Stimulated activated CD8-positive, alpha-beta memory T cell treated with anti-CD3 and anti-CD28 coated beads, Interleukin-7, amount 100 ng/mL, for 24 hours (primary cell): ENCODE results near the gene COP1.
"Not testable (repeated sequence)": the region's sequence is repeated elsewhere in the genome, so short reads cannot be mapped to it uniquely, and the experiment has no call there.

Experiments used
- DNase-seq: peaks from one replicate; pipeline ENCODE4 v3.0.0-alpha.2; 2020; ENCODE audit warnings: low read depth

COP1 gene

DNA sequence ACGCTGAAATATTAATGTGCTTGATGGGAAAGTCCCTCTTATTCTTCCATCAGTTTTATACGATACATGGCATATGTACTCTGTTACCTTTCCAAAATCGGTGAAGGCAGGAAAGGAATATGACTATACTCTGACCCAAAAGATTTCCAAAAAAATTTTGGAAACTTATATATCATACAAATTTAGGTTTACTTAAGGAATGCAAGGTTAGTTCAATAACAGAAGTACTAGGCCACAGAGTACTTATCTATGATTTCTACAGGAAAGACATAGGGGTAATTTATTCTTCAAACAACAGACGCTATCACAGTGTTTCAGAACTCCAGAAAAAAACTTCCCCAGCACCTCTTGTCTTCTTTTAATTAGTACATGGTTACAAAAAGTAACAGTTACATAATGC lies 84.8 kb downstream of the COP1 start:
- DNase-seq: no peak

GRCh38 chr1:176119549-176119948 lies 87.5 kb downstream of the COP1 start:
- no peak for DNase-seq

DNA sequence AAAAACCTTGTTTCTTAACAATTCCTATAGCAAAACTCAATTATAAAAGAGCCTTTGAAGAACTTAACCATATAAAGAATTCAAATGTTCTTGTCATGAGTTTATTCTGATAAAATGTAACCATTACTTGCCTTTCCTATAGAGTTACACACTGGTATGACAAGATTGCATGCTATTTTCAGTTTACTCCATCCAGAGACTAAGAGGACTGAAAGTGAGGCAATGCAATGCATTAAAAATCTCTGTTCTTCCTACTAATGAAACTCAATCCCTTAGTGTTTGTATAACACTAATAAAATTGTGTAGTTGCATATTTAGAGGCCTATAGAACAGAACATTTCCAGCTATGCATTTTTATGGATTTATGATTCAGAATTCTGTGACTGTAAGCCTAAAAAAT lies 88.1 kb downstream of the COP1 start:
- DNase-seq: no peak

DNA sequence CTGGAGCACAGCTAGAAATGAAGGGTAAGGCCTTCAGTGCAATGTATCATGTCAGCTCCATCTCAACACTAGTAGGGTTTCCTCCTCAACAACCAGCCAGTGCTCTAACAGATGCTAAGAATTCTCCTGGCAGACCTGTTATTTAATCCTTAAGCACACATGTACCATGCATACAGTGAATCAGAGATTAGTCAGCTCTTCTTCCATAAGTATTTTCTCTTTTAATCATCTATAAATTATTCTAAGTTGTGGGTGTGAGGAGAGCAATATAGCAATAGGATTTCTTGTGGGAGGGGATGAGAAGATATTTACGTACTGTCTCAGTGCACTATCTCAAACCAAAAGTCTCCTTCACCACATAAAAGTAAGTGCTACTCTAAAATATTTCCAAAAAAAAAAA lies 95.3 kb downstream of the COP1 start:
- DNase-seq: no peak

GRCh38 chr1:176110203-176110602 lies 96.9 kb downstream of the COP1 start:
- DNase-seq: no peak

- DNase-seq: no peak
These were observed 104.2 kb downstream of the COP1 start for GRCh38 chr1:176102768-176103350.

- no peak for DNase-seq
These were observed 105.0 kb downstream of the COP1 start for GRCh38 chr1:176101951-176102642.

DNA sequence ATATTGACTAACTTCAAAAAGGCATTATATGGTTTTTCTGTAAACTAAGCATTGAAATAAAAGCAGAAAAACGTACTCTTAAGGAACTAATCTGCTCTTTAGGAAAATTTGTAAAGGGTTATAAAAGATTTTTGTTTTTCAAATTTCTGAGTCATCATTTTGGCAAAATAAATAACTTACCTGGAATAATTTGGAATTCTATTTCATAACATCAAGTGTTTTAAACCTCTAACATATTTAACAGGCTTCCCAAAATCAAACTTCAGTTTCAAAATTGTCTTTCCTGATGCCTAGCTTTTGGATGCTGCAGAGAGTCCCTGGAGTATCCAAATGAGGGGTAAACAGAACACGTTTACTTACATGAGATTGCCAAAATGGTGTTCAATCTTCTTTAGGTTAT lies 108.5 kb downstream of the COP1 start:
- DNase-seq: no peak

DNA sequence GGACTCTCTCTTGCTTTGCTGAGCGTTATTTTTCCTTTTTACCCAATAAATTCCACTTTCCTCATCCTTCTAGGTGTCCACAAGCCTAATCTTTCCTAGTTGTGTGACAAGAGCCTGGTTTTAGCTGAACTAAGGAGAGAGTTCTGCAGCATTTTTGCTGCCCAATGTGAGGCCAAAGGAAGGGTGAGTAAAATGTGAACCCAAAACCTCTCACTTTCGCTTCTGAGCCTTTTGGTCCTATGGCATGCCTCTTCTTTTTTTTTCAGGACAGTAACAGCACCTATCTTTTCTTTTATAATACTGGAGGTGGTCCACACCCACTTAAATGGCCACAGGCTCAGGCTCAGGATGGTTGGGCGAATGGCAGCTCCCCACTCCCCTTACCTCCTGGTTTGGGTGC lies 111.1 kb downstream of the COP1 start:
- DNase-seq: no peak

- DNase-seq: no peak
These were observed 116.3 kb downstream of the COP1 start for GRCh38 chr1:176090766-176091165.

- not testable (repeated sequence) for DNase-seq
These were observed 119.3 kb downstream of the COP1 start for GRCh38 chr1:176087746-176088145.

- DNase-seq: no peak
These were observed 133.4 kb downstream of the COP1 start for GRCh38 chr1:176073524-176074157.

GRCh38 chr1:176068901-176069300 lies 138.2 kb downstream of the COP1 start:
- DNase-seq: no peak

DNA sequence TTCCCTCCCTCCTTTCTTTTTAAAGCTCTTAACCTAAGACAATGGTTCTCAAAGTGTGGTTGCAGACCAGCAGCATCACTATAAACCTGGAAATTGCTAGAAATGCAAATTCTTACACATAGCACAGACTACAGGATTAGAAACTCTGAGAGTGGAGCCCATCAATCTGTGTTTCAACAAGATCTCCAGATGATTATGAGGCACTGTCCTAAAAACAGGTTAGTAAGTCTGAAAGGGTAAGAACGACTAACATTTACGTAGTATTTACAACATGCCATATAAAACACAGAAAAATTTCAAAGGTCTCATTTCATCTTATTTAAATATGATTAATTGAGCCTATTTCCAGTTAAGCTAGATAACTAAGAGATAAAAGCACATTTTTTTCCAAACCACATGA lies 138.8 kb downstream of the COP1 start:
- no peak for DNase-seq

GRCh38 chr1:176066709-176067108 lies 140.4 kb downstream of the COP1 start:
- no peak for DNase-seq

- no peak for DNase-seq
These were observed 148.4 kb downstream of the COP1 start for GRCh38 chr1:176058686-176059085.

- no peak for DNase-seq
These were observed 150.8 kb downstream of the COP1 start for GRCh38 chr1:176056312-176056711.

- no peak for DNase-seq
These were observed 151.7 kb downstream of the COP1 start for GRCh38 chr1:176055398-176055797.

DNA sequence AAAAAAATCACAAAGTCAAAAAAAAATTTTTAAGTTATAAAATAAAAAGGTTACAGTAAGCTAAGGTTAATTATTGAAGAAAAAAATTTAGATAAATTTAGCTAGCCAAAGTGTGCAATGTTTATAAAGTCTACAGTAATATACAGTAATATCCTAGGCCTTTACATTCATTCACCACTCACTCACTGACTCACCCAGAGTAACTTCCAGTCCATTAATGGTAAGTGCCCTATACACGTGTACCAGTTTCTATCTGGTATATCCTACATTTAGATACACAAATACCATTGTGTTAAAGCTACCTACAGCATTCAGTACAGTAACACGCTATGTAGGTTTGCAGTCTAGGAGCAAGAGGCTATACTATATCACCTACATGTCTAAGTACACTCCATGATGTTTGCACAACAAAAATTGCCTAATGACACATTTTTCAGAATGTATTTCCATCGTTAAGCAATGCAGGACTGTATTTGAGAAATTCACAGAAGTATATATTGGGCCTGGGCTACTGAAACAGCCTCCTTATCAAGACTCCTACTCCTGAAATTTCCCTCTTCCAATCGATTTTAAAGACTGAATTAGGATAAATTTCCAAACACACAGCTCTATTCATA lies 155.1 kb downstream of the COP1 start:
- no peak for DNase-seq

DNA sequence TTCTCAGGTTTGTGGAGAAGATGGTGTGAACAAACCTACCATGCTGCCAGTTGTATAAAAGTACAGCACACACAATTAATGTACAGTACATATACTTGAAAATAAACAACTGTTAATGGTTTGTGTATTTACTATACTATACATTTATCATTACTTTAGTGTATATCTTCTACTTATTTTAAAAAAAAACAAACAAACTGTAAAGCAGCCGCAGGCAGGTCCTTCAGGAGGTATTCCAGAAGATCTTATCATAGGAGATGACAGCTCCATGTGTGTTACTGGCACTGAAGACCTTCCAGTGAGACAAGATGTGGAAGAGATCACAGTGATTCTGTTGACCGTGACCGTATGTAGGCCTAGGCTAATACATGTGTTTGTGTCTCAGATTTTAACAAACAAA lies 155.7 kb downstream of the COP1 start:
- DNase-seq: no peak

DNA sequence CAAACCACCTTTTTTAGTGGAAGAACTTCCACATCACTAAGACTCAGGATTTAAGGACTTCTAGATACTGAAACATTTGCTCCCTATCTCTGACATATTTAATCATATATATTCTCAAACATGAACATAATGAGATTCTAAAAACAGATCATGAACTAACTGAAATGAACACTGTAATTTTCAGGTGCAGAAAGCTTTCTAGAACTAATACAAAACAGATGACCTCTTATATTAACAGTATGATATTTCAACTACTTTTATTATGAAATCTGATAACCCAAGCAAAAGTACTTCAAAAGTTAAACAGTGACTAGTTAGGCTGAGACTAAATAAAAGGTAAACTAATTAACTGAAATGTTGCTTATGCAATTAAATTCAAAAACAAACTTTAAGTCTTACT lies 157.5 kb downstream of the COP1 start:
- DNase-seq: no peak

- no peak for DNase-seq
These were observed 160.2 kb downstream of the COP1 start for GRCh38 chr1:176046926-176047325.

GRCh38 chr1:176043537-176043936 lies 163.5 kb downstream of the COP1 start:
- no peak for DNase-seq
